Keratinocyte (primary cell): ENCODE data around the gene ANGPTL1. TPM values are rescaled to one million over a fixed set of nuclear protein-coding genes. Genes with fewer than 3 reads are reported as not detected.

Experiments used
- DNase-seq: peaks from one replicate; pipeline ENCODE4 v3.0.0-alpha.2; 2011; ENCODE audit warnings: low read depth, missing footprints, low spot score
- FAIRE-seq: peaks from 2 replicates; lab custom pipeline; 2011; peaks lifted over from hg19 to GRCh38; lab: Jason Lieb, UNC
- H2AFZ ChIP-seq: 2 replicates; pipeline ENCODE4 v1.6.0; 2012; ENCODE audit warnings: low read length, control low read depth, inconsistent platforms; ENCODE audit not compliant: control insufficient read depth
- H3K27ac ChIP-seq: 2 replicates; pipeline ENCODE4 v1.5.1; 2011; ENCODE audit warnings: low read length; ENCODE audit not compliant: control insufficient read depth, insufficient read depth
- H3K27me3 ChIP-seq: 3 replicates; pipeline ENCODE4 v1.6.0; 2011; ENCODE audit warnings: low read length; ENCODE audit not compliant: control insufficient read depth, insufficient read depth; ENCODE audit errors: extremely low read depth
- H3K36me3 ChIP-seq, 2 experiments: 2 replicates in 1 of 2; 3 replicates in 1 of 2; pipeline ENCODE4 v1.5.1; 2011; ENCODE audit warnings: low read length in 2 of 2, mild to moderate bottlenecking in 1 of 2; ENCODE audit not compliant: control insufficient read depth in 2 of 2, insufficient read depth in 2 of 2; ENCODE audit errors: extremely low read depth in 1 of 2
- H3K4me1 ChIP-seq: 3 replicates; pipeline ENCODE4 v1.5.1; 2011; ENCODE audit warnings: low read length; ENCODE audit not compliant: control insufficient read depth, insufficient read depth; ENCODE audit errors: extremely low read depth
- H3K4me2 ChIP-seq: 3 replicates; pipeline ENCODE4 v1.6.0; 2011; ENCODE audit warnings: low read depth, low read length; ENCODE audit not compliant: control insufficient read depth, insufficient read depth; ENCODE audit errors: extremely low read depth
- H3K4me3 ChIP-seq, 3 experiments: fragments of 200-600 bp in 1 of 3; sonication (generic) in 1 of 3; 2 replicates in 2 of 3; 3 replicates in 1 of 3; pipeline ENCODE4 v1.5.1; 2011 to 2016; ENCODE audit warnings: low read length in 3 of 3, mild to moderate bottlenecking in 3 of 3, control low read depth in 2 of 3, inconsistent platforms in 1 of 3, low read depth in 1 of 3, mixed read lengths in 1 of 3, mixed run types in 1 of 3, moderate library complexity in 1 of 3; ENCODE audit not compliant: control insufficient read depth in 2 of 3, insufficient read depth in 2 of 3; ENCODE audit errors: extremely low read depth in 1 of 3
- H3K79me2 ChIP-seq: 2 replicates; pipeline ENCODE4 v1.6.0; 2012; ENCODE audit warnings: low read length; ENCODE audit not compliant: control insufficient read depth, insufficient read depth
- H3K9ac ChIP-seq: 3 replicates; pipeline ENCODE4 v1.6.0; 2011; ENCODE audit warnings: low read length; ENCODE audit not compliant: control insufficient read depth, insufficient read depth; ENCODE audit errors: extremely low read depth
- H3K9me1 ChIP-seq: 3 replicates; pipeline ENCODE4 v1.6.0; 2011; ENCODE audit warnings: low read length; ENCODE audit not compliant: control insufficient read depth, insufficient read depth; ENCODE audit errors: extremely low read depth
- H3K9me3 ChIP-seq: 2 replicates; pipeline ENCODE4 v1.5.1; 2012; ENCODE audit warnings: low read depth, low read length; ENCODE audit not compliant: control insufficient read depth
- H4K20me1 ChIP-seq: 3 replicates; pipeline ENCODE4 v1.6.0; 2011; ENCODE audit warnings: low read length; ENCODE audit not compliant: control insufficient read depth, insufficient read depth; ENCODE audit errors: extremely low read depth
- CTCF ChIP-seq, 3 experiments: IDR thresholded peaks in 1 of 3; conservative IDR thresholded peaks in 1 of 3; optimal IDR thresholded peaks in 1 of 3; 2 replicates in 2 of 3; 3 replicates in 1 of 3; pipeline versions ENCODE3 to v1.5.1; 2011; ENCODE audit warnings: low read length in 3 of 3, mild to moderate bottlenecking in 3 of 3, moderate library complexity in 2 of 3, control low read depth in 1 of 3, inconsistent platforms in 1 of 3; ENCODE audit not compliant: insufficient read depth in 2 of 3; ENCODE audit errors: extremely low read depth in 1 of 3
- EZH2 ChIP-seq: IDR thresholded peaks from one replicate; pipeline ENCODE4 v1.6.1; 2012; ENCODE audit warnings: inconsistent platforms, mild to moderate bottlenecking, low read length, moderate library complexity
- dilution Hi-C: fragments of 300-500 bp; cut with MboI; formaldehyde crosslinking; loops from one replicate; pipeline ENCODE4 v1.7.0; 2020; ENCODE audit warnings: low sequenced_read_pairs; ENCODE audit not compliant: extremely low pct_ligation_motif_present
- polyA plus RNA-seq, 5 experiments: library from polyadenylated mRNA; depleted of rRNA in 3 of 5; stranded (reverse) in 3 of 5; stranded (forward) in 1 of 5; unstranded in 1 of 5; fragments of >200 nt; gene quantifications; 1 replicate in 1 of 5; 2 replicates in 3 of 5; 3 replicates in 1 of 5; pipeline versions ENCODE4 v1.2.1 to v1.2.3, GENCODE V29; 2011 to 2012; ENCODE audit warnings: missing spikeins in 2 of 5, low read depth in 1 of 5, low replicate concordance in 1 of 5

ANGPTL1 gene
- polyA plus RNA-seq, 1 donor (not counting 4 experiments of a cell fraction or from before 2014, with no cell fraction given) = not detected

- Histone ChIP-seq H3K36me3 (no peaks in the 10 kb centered on the region), H2AFZ (no peak overlapping the region), H3K9ac (no peak overlapping the region), H3K4me3 (no peak overlapping the region), H3K27me3 (no peaks in the 10 kb centered on the region), H3K9me3 (no peaks in the 10 kb centered on the region), H3K4me1 (no peaks in the 10 kb centered on the region), H3K9me1 (no peaks in the 10 kb centered on the region), H4K20me1 (no peaks in the 10 kb centered on the region), H3K27ac (no peak overlapping the region), H3K79me2 (no peaks in the 10 kb centered on the region), H3K4me2 (no peak overlapping the region)
- TF ChIP-seq EZH2 = no peak
- no peak for TF ChIP-seq CTCF (optimal IDR thresholded peaks at IDR 0.05 in 1 of 3, IDR thresholded peaks at IDR 0.05 in 1 of 3, conservative IDR thresholded peaks at IDR 0.05 in 1 of 3; ENCODE audit: extremely low read depth in 1 of 3, insufficient read depth in 2 of 3, low read length in 3 of 3)
- dilution Hi-C loops = no loop called here
- DNase-seq (no peak), FAIRE-seq (no peak)
Observed at GRCh38 chr1:178802873-178803272, 68.0 kb downstream of the ANGPTL1 start.

Other genes with a start within 250 kb of the ANGPTL1 start
- 9.1 to 14.8 TPM (median 10.7 TPM) in 3 replicates for gene RALGPS2, start 145.8 kb downstream of the ANGPTL1 start, polyA plus RNA-seq
- 16.1 to 21.1 TPM (median 20.1 TPM) in 3 replicates for gene FAM20B, start 154.8 kb upstream of the ANGPTL1 start, polyA plus RNA-seq
- 16.8 to 21.3 TPM (median 20.4 TPM) in 3 replicates for gene TOR3A, start 211.0 kb upstream of the ANGPTL1 start, polyA plus RNA-seq